Smooth muscle cell of trachea (primary cell): ENCODE measurements around the gene UBXN11. TPM values are rescaled to one million over a fixed set of nuclear protein-coding genes. Genes with fewer than 3 reads are reported as not detected.

ENCODE experiments used
- total RNA-seq: library from RNA; depleted of rRNA; stranded (reverse); fragments of >200 nt; gene quantifications from 2 replicates; pipeline ENCODE4 v1.2.1, GENCODE V29; 2014

UBXN11 gene, protein sequence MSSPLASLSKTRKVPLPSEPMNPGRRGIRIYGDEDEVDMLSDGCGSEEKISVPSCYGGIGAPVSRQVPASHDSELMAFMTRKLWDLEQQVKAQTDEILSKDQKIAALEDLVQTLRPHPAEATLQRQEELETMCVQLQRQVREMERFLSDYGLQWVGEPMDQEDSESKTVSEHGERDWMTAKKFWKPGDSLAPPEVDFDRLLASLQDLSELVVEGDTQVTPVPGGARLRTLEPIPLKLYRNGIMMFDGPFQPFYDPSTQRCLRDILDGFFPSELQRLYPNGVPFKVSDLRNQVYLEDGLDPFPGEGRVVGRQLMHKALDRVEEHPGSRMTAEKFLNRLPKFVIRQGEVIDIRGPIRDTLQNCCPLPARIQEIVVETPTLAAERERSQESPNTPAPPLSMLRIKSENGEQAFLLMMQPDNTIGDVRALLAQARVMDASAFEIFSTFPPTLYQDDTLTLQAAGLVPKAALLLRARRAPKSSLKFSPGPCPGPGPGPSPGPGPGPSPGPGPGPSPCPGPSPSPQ
- 3.6 and 6.3 TPM in 2 replicates for total RNA-seq

DNA sequence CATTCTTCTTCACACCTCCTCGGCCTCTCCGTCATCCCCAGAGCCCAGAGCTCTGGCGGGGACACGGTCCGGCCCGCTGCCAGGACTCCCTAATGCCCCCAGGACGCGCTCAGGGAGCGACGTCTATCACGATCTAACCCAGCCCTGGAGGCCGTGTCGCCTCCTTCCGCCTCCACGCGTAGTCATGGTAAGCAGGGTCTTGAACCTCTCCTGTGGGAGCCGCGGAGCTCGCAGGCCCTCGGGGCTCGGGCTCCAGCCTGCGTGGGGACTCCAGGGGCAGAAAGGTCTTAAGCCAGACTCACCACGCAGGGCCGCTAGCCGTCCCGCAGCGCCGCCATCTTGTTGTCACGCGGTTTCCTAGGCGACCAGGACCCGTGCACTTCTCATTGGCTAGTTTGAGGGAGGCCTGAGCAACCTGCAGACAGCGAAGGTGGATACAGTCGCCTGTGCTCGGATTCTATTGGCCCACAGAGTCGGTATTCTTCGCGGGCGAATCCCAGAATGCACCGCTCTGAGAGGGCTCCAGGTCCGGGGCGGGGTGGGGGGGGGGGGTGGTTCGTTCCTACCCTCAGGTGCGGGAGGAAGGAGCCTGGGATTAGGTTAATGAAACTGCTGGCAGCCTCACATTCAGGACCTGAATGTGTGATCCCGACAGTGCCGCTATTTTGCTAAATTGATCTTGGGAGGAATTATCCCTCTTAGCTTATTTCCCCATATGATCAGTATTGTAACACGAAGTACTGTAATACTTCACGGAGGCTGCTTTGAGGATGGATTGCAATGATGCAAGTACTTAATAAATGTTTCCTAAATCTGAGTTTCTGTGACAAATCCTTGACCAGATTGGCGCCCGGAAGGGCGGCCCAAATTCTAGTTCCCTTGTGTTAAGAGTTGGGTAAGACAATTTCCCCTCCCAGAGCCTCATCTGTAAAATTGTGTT, at the start of gene UBXN11:
TSS of gene UBXN11 (minus strand) at position 347 of the 940 bp plus-strand sequence. CDS start 3,753 bp downstream, outside the sequence.

DNA sequence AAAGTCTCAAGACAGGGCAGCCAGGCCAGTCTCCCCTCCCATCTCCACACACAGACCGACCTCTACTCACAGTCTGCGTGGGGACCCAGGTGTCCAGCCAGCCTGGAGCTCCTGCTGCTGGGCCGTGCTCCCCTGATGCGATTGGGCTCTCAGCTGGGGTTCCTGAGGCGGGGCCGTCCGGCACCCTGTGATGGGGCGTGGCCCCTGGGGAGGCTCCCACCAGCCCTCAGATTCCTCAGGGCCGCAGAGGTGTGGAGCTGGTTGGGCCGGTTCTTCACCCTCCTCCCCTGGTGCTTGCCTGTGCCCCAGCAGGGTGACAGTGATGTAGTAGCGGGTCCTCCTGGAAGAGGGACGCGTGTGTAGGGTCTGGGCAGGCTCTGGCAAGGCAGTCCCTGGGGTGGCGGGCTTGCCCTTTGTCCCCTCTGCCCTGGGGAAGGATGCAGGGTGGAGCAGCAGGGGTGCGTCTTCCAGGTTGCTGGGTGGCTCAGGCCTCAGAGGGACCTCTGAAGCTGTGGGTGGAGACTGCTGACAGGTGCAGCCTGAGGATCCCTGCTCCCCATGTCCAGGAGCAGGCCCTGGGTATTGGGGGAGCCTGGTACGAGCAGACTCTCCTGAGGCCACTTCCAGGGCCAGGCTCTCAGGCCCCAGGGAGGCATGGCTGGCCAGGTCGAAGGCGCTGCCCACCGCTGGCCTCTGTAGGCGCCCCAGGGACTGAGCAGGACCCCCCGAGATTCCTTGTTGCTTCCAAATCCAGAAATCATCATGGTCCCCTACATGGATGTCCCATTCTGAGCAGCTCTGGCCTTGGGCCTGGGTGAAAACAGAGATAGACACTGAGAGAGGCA, 47.8 kb upstream of the UBXN11 start, which contains the start of gene CRYBG2:
TSS of gene CRYBG2 (minus strand) at position 155 of the 845 bp plus-strand sequence. CDS start 7,473 bp downstream, outside the sequence.

DNA sequence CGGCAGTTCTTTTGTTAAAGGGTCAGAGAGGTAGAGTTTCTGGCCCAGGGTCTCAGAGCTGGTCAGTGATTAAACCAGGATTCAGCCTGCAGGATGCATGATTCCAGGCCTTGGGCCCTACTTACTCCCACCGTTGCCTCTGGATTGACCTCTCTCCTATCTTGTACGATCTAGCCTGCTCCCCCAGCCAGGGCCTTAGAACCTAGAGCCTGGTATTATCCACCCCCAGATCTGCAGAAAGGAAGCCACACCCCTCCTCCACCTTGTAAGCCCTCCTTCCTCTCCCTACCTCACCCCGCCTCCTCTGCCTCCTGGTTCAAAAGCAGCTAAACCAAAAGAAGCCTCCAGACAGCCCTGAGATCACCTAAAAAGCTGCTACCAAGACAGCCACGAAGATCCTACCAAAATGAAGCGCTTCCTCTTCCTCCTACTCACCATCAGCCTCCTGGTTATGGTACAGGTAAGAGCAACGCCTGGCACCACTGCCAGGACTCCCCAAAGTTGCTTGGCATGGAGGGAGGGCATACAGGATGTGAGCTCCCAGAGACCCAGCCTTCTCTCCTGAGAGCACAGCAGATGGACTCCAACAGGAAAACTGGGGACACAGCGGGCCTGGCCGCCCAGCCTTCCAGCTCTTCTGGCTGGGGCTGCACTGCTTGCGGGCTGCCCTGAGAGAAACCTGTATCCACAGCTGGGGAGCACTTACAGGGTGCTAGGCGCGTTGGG, 11.3 kb upstream of the UBXN11 start, which contains the start of gene CD52:
TSS of gene CD52 (plus strand) at position 347 of the 726 bp plus-strand sequence. CDS start at position 407, 60 bp downstream.

DNA sequence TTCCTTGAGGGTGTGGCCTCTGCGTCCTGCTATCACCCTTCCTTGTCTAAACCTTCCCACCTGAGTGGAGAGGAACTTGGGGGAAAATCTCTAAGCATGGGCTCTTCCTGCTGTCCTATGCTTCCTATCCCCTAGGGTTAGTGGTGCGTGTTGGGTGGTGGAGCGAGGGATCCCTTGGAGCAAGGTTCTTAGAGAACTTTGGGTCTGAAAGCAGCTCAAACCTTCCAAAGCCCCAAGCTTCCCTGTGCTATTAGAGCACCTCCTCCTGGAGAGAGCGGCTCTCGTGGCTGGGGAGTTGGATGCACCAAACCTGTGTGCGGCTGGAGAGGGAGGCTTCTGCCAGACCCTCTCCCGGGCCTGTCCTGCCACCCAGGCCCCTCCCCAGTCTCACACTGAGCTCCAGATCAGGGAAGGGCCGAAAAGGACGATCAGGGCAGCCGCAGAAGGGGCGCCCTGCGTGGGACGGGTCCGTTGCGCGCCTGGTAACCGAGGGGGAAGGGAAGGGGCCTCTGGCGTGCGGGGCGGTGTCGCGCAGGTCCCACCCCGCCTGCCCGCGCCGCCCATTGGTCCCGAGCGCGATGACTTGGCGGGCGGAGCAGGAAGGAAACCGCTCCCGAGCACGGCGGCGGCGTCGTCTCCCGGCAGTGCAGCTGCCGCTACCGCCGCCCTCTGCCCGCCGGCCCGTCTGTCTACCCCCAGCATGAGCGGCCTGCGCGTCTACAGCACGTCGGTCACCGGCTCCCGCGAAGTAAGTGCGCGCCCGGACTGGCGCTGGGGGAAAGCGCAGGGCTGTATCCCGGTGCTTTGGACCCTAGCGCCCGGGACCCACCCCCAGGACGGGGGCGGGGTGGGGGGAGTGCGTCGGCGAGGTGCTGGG, 26.7 kb downstream of the UBXN11 start, which contains the start of gene SH3BGRL3:
TSS of gene SH3BGRL3 (plus strand) at position 631 of the 877 bp plus-strand sequence. CDS start at position 701, 70 bp downstream.

DNA sequence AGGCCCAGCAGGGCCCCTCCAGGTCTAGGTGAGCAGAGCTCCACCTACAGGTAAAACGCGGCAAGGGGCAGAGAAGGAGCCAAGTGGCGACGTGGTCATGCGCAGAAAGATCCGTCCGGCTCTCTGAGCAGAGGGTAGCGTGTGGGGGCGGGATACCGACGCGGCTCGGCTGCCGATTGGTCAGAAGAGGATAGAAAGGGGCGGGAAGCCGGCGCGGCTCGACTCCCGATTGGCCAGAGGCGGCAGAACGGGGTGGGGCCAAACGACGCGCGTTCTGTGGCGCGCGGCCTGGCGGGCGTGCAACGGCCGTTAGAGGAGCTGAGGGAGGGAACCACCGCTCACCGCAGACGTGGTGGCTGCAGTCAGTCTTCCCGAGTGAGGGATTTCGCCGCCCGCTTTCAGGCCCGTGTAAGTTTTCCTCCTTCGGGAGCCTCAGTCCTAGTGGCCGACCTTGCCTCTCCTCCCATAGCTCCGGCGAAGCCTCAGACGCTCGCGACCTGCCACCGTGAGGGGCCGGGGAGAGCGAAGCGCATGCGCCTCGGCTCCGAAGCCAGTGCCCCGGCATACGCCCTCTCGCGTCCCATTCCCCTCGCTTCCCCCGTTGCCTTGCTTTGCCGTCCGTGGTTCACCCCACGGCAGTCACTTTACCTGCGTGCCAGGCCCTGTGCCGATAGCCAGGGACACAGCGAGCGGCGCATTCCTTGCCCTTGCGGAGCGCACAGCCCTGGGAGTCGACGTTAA, 72.4 kb downstream of the UBXN11 start, which contains the start of gene CEP85:
TSS of gene CEP85 (plus strand) at position 298 of the 741 bp plus-strand sequence. CDS start 5,584 bp downstream, outside the sequence.

Other genes starting within 250 kb of the UBXN11 start
- gene TRIM63, start 239.0 kb downstream of the UBXN11 start, total RNA-seq, result 0.15 TPM in 1 of 2 replicates, not detected in the other
- gene PDIK1L, start 194.8 kb downstream of the UBXN11 start, total RNA-seq, result 2.6 and 4.4 TPM in 2 replicates
- not detected in 2 replicates for gene FAM110D, start 147.6 kb downstream of the UBXN11 start, total RNA-seq
- not detected in 2 replicates for gene C1orf232, start 137.7 kb downstream of the UBXN11 start, total RNA-seq
- 15.3 and 23.2 TPM in 2 replicates for gene ZNF593, start 136.7 kb downstream of the UBXN11 start, total RNA-seq
- not detected in 2 replicates for gene ZNF593OS, start 134.8 kb downstream of the UBXN11 start, total RNA-seq
- gene CNKSR1, start 129.1 kb downstream of the UBXN11 start, total RNA-seq, result 0.17 TPM in 1 of 2 replicates, not detected in the other
- not detected in 2 replicates for gene CATSPER4, start 116.0 kb downstream of the UBXN11 start, total RNA-seq
- gene CEP85, start 72.4 kb downstream of the UBXN11 start, total RNA-seq, result 3.3 and 7.9 TPM in 2 replicates
- gene SH3BGRL3, start 26.6 kb downstream of the UBXN11 start, total RNA-seq, result 36.8 and 70.3 TPM in 2 replicates
- gene CD52, start 11.3 kb upstream of the UBXN11 start, total RNA-seq, result not detected in 2 replicates
- under 0.01 TPM in 1 of 2 replicates, not detected in the other for gene CRYBG2, start 47.5 kb upstream of the UBXN11 start, total RNA-seq
- not detected in 2 replicates for gene ZNF683, start 66.1 kb upstream of the UBXN11 start, total RNA-seq
- not detected in 2 replicates for gene LIN28A, start 104.2 kb upstream of the UBXN11 start, total RNA-seq
- 58.6 and 67.2 TPM in 2 replicates for gene DHDDS, start 125.7 kb upstream of the UBXN11 start, total RNA-seq
- 166 and 426 TPM in 2 replicates for gene HMGN2, start 165.8 kb upstream of the UBXN11 start, total RNA-seq
- 1.0 and 2.2 TPM in 2 replicates for gene RPS6KA1, start 223.1 kb upstream of the UBXN11 start, total RNA-seq